Thyroid gland (tissue), 4 donors: ENCODE measurements around the gene PAK2. TPM values are rescaled to one million over a fixed set of nuclear protein-coding genes. Genes with fewer than 3 reads are reported as not detected.
"Not testable (repeated sequence)": the region's sequence is repeated elsewhere in the genome, so short reads cannot be mapped to it uniquely, and the experiment has no call there.

Experiments used
- DNase-seq, 2 donors: peaks; one replicate each; pipeline ENCODE4 v3.0.0-alpha.2; 2019
- H3K27ac ChIP-seq, 3 donors: fragments of 200-600 bp; sonication (generic); 1 replicate in 2 of 3; 2 replicates in 1 of 3; pipeline ENCODE4 v1.5.1; 2016 to 2019; ENCODE audit warnings: mild to moderate bottlenecking in 1 of 3, moderate library complexity in 1 of 3
- H3K27me3 ChIP-seq: fragments of 200-600 bp; sonication (generic); one replicate; pipeline ENCODE4 v1.5.1; 2019
- H3K36me3 ChIP-seq, 2 donors: fragments of 200-600 bp; sonication (generic); one replicate each; pipeline ENCODE4 v1.5.1; 2016 to 2019
- H3K4me1 ChIP-seq, 2 donors: fragments of 200-600 bp; sonication (generic); one replicate each; pipeline ENCODE4 v1.5.1; 2017 to 2019
- H3K4me3 ChIP-seq, 3 donors: fragments of 200-600 bp; sonication (generic); replicated peaks in 1 of 3; 1 replicate in 2 of 3; 2 replicates in 1 of 3; pipeline ENCODE4 v1.5.1; 2016; ENCODE audit warnings: mild to moderate bottlenecking in 1 of 3
- H3K9me3 ChIP-seq: fragments of 200-600 bp; sonication (generic); one replicate; pipeline ENCODE4 v1.5.1; 2017
- POLR2A ChIP-seq, 2 donors: fragments of 450-650 bp; IDR thresholded peaks; one replicate each; pipeline ENCODE4 v1.6.1; 2017; ENCODE audit warnings: antibody characterized with exemption in 2 of 2, mild to moderate bottlenecking in 2 of 2, moderate library complexity in 1 of 2
- WGBS, 2 donors: methylation state at CpG; one replicate each; pipeline ENCODE4 v1.1.5; 2017; 5-methylcytosine and 5-hydroxymethylcytosine counted together
- intact Hi-C: fragments of 100-400 bp; cut with DNase I; formaldehyde crosslinking; loops from one replicate; pipeline ENCODE4 v1.15.1; 2023
- total RNA-seq, 4 donors: library from RNA; depleted of rRNA; stranded (reverse); fragments of >200 nt; gene quantifications; one replicate each; pipeline ENCODE4 v1.2.3, GENCODE V29; 2016
- TF ChIP-seq, protein P1 (sequence below), 6 experiments: fragments of 200-600 bp in 3 of 6; fragments of 450-650 bp in 3 of 6; sonication (generic) in 3 of 6; IDR thresholded peaks; one replicate each; pipeline ENCODE4 v1.5.1; 2016 to 2019; ENCODE audit warnings: antibody characterized with exemption in 6 of 6, mild to moderate bottlenecking in 2 of 6, inconsistent platforms in 1 of 6, moderate library complexity in 1 of 6

The PAK2 gene
- total RNA-seq, 4 donors from 2014 or later, result 29.9 to 43.8 (median 39.0) TPM

DNA sequence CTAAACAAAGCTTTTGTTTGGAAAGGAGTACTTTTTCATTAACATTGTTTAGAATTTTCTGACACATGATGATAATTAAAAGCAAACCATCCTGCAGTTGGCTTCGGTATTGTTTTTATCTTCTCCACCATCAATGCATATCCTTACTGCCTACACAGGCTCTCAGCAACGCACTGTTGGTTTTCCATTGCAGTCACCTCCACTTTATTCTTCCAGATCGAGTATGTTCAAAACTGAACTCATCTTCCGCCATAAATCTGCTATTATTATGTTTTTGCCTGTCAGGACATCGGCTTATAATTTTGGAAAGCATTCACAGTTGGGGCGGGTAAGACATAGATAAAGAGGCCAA is 127.5 kb downstream of the PAK2 start:
- no peaks in the 10 kb centered on the region for H3K27me3 ChIP-seq
- no peak for DNase-seq
- H3K9me3 ChIP-seq, result no peaks in the 10 kb centered on the region
- H3K4me1 ChIP-seq, result peaks cover 11 to 15% of the 10 kb centered on the region in 2 donors
- no peaks in the 10 kb centered on the region for H3K36me3 ChIP-seq
- intact Hi-C loops, result no loop called here
- TF ChIP-seq, protein P1, sequence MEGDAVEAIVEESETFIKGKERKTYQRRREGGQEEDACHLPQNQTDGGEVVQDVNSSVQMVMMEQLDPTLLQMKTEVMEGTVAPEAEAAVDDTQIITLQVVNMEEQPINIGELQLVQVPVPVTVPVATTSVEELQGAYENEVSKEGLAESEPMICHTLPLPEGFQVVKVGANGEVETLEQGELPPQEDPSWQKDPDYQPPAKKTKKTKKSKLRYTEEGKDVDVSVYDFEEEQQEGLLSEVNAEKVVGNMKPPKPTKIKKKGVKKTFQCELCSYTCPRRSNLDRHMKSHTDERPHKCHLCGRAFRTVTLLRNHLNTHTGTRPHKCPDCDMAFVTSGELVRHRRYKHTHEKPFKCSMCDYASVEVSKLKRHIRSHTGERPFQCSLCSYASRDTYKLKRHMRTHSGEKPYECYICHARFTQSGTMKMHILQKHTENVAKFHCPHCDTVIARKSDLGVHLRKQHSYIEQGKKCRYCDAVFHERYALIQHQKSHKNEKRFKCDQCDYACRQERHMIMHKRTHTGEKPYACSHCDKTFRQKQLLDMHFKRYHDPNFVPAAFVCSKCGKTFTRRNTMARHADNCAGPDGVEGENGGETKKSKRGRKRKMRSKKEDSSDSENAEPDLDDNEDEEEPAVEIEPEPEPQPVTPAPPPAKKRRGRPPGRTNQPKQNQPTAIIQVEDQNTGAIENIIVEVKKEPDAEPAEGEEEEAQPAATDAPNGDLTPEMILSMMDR (IDR thresholded peaks at IDR 0.05), result no peak
- no peak for TF ChIP-seq POLR2A (IDR thresholded peaks at IDR 0.05)
- 24 to 26% methylated on average over 6 of the region's 6 CpGs for WGBS, 2 donors
- H3K4me3 ChIP-seq, result peak overlapping the region in 2 of 3 donors; percentile 77 to 97
- H3K27ac ChIP-seq, result peak overlapping the region; percentile 67 to 94 (median 83)

DNA sequence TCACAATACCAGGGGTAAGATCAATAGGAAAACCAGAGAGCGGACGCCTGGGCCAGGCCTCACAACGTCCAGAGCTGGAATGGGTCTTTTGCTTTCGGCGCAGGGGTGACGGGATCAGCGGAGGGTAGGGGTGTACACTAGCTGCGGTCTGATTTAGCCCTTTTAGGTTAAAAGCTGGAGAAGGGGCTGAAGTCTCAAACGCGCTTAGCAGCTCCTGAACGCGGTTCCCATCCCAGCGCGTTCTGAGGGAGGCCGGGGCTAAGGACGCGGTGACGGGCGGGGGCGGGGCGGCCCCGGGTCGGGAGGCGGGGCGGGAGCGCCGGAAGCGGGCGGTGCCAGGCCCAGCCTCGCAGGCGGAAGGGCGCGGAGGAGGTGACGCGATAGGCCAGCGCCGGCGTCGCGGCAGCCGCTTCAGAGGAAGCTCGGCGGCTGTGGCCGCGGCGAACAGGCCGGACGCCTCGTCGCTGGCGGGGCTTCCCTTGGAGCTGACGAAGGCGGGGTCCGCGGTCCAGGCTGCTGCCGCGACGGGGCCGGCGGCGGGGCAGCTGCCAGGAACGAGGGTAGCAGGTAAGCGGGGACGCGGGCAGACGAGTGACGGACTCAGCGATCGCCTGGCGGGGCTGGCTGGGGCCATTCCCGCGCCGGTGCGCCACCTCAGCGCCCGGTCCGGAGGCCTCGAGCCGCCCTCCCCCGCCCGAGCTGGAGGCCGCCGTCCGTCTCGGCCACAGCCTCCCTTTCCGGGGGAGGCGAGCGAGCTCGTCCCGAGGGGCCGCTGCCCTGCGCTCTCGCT is 128.0 kb downstream of the PAK2 start, which contains the start of gene SENP5:
SENP5 (plus strand) TSS at position 414 of the 790 bp plus-strand sequence. CDS start 17,262 bp downstream, outside the sequence.
- H3K4me3 ChIP-seq, result peak within 1 kb of the TSS; percentile 77 to 97 (median 91)
- H3K27me3 ChIP-seq, result no peaks in the 10 kb centered on the region
- TF ChIP-seq, protein P1 (IDR thresholded peaks at IDR 0.05), result no peak
- peak in 1 of 2 donors; percentile 89 for TF ChIP-seq POLR2A (IDR thresholded peaks at IDR 0.05)
- peak; percentile 88 to 89 for DNase-seq
- no peaks in the 10 kb centered on the region for H3K36me3 ChIP-seq
- 1 to 2% methylated on average over 13 to 19 of the region's 93 CpGs for WGBS, 2 donors
- peak within 1 kb of the TSS; percentile 72 to 94 (median 83) for H3K27ac ChIP-seq
- peaks cover 15 to 20% of the 10 kb centered on the region in 2 donors for H3K4me1 ChIP-seq
- H3K9me3 ChIP-seq, result no peaks in the 10 kb centered on the region
- intact Hi-C loops, result loop anchor here (2.0 kb wide), 1 partner anchor 75 kb away; the partner anchor contains the start of gene NCBP2

DNA sequence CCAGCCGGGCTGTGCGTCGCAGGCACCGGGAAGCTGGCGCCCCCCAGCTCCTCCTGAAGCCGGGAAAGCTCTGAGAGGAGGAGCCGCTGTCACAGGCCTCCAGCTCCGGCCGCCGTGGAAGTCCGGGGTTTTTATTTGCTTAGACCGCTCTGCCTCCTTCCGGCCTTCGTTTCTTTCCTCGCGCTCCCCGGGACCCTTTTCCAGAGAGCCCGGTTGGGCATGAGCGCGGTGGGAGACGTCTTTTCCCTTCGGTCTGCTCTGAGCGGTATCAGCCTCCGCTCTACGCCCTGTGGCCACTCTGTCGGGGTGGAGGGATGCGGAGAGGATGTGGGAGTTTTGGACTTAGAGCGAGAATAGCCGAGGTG is 128.6 kb downstream of the PAK2 start:
- no peaks in the 10 kb centered on the region for H3K36me3 ChIP-seq
- H3K4me3 ChIP-seq, result peak overlapping the region; percentile 64 to 97 (median 91)
- H3K4me1 ChIP-seq, result peaks cover 15 to 22% of the 10 kb centered on the region in 2 donors
- DNase-seq, result no peak
- intact Hi-C loops, result loop anchor here (2.0 kb wide), 1 partner anchor 75 kb away; the partner anchor contains the start of gene NCBP2
- H3K27ac ChIP-seq, result peak overlapping the region; percentile 52 to 83 (median 72)
- TF ChIP-seq, protein P1 (IDR thresholded peaks at IDR 0.05), result no peak
- TF ChIP-seq POLR2A (IDR thresholded peaks at IDR 0.05), result no peak
- 1% methylated on average over 18 to 22 of the region's 29 CpGs for WGBS, 2 donors
- H3K9me3 ChIP-seq, result no peaks in the 10 kb centered on the region
- no peaks in the 10 kb centered on the region for H3K27me3 ChIP-seq

DNA sequence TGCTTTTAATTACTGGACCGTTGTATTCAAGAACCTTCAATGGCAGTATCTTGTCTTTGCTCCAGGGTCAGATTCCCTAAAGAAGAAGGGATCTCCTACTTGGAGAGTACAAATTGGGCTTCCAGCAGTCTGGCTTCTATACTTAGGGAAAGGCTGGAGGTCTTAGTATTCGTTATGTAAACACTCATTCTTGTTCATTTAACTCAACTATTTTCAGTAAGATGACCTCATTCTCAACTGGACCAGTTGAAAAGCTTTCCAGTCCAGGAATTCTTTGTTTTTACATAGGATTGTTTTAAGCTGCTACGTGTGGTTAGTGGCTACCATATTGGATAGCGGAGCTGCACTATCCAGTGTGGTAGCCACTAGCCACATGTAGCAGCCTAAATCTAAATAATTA is 132.7 kb downstream of the PAK2 start:
- no peak overlapping the region for H3K27ac ChIP-seq
- no peaks in the 10 kb centered on the region for H3K27me3 ChIP-seq
- no peaks in the 10 kb centered on the region for H3K36me3 ChIP-seq
- H3K4me1 ChIP-seq, result peaks cover 15 to 22% of the 10 kb centered on the region in 2 donors
- intact Hi-C loops, result no loop called here
- H3K9me3 ChIP-seq, result no peaks in the 10 kb centered on the region
- TF ChIP-seq, protein P1 (IDR thresholded peaks at IDR 0.05), result no peak
- no peak for TF ChIP-seq POLR2A (IDR thresholded peaks at IDR 0.05)
- DNase-seq, result no peak
- H3K4me3 ChIP-seq, result no peak overlapping the region
- WGBS, 2 donors, result 82 to 83% methylated on average over 4 of the region's 4 CpGs

DNA sequence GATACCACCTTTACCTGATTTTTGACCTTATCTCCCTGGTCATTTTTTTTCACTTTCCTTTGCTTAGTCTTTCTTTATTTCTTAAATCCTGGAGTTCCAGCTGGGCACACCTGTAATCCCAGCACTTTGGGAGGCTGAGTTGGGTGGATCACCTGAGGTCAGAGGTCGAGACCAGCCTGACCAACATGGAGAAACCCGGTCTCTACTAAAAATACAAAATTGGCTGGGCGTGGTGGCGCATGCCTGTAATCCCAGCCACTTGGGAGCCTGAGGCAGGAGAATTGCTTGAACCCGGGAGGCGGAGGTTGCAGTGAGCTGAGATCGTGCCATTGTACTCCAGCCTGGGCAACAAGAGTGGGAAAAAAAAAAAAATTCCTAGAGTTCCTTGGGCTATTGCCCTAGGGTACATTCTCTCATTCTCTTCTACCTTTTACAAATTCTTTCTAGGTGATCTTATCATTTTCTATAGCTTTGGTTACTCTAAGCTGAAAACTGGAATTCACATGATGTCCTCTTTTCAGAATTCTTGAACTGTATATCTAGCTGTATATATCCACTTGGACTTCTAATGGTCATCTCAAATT is 134.9 kb downstream of the PAK2 start:
- H3K36me3 ChIP-seq, H3K27ac ChIP-seq, H3K4me3 ChIP-seq, DNase-seq, H3K27me3 ChIP-seq, H3K9me3 ChIP-seq, intact Hi-C loops: not testable (repeated sequence)
- peaks cover 4 to 13% of the 10 kb centered on the region in 2 donors for H3K4me1 ChIP-seq
- WGBS, 2 donors, result 90 to 94% methylated on average over 7 of the region's 7 CpGs
